GM12873 (cell line): ENCODE results near the gene ACOX1.

Experiments
- CTCF ChIP-seq: IDR thresholded peaks from 2 replicates; pipeline ENCODE4 v1.5.1; 2012; ENCODE audit warnings: low read depth, mild to moderate bottlenecking, moderate library complexity, low read length, control low read depth; ENCODE audit not compliant: insufficient read depth; ENCODE audit errors: missing control alignments

ACOX1 gene

GRCh38 chr17:75985986-75986385 is 7.0 kb upstream of the ACOX1 start:
- TF ChIP-seq CTCF = no peak

GRCh38 chr17:75983501-75984181 is 4.7 kb upstream of the ACOX1 start:
- no peak for TF ChIP-seq CTCF

GRCh38 chr17:75981019-75981615 is 2.2 kb upstream of the ACOX1 start:
- TF ChIP-seq CTCF = no peak

- no peak for TF ChIP-seq CTCF
These were observed 1.4 kb upstream of the ACOX1 start for GRCh38 chr17:75980188-75981018.

- TF ChIP-seq CTCF = no peak
These were observed 780 bp upstream of the ACOX1 start for GRCh38 chr17:75979705-75980187.

- TF ChIP-seq CTCF = no peak
These were observed 2.7 kb downstream of the ACOX1 start for GRCh38 chr17:75976175-75976848.
